Mucosa of descending colon (tissue), 3 donors: ENCODE measurements around the gene MAP4K1. TPM values are rescaled to one million over a fixed set of nuclear protein-coding genes. Genes with fewer than 3 reads are reported as not detected.

Experiments
- ATAC-seq: fragments of 200-7000 bp; cut with Tn5 transposase; one replicate; pipeline ENCODE4 v1.9.1; 2020; ENCODE audit warnings: mild to moderate bottlenecking, moderate library complexity
- DNase-seq, 3 donors: peaks; one replicate each; pipeline ENCODE4 v3.0.0-alpha.2; 2020
- H3K36me3 ChIP-seq: fragments of 200-600 bp; one replicate; pipeline ENCODE4 v1.8.0; 2021; ENCODE audit warnings: low read depth, mild to moderate bottlenecking
- H3K4me1 ChIP-seq: fragments of 200-600 bp; one replicate; pipeline ENCODE4 v1.8.0; 2021; ENCODE audit warnings: low read depth, mild to moderate bottlenecking
- H3K4me3 ChIP-seq: fragments of 200-600 bp; one replicate; pipeline ENCODE4 v1.8.0; 2021; ENCODE audit warnings: mild to moderate bottlenecking
- H3K9me3 ChIP-seq: fragments of 200-600 bp; one replicate; pipeline ENCODE4 v1.8.0; 2021; ENCODE audit warnings: mild to moderate bottlenecking
- CTCF ChIP-seq: fragments of 200-600 bp; IDR thresholded peaks from one replicate; pipeline ENCODE4 v1.8.0; 2022; ENCODE audit warnings: antibody characterized with exemption, mild to moderate bottlenecking
- intact Hi-C, 2 donors: fragments of 100-400 bp; cut with DNase I in 1 of 2; cut with micrococcal nuclease in 1 of 2; formaldehyde crosslinking; loops; one replicate each; pipeline versions ENCODE4 v1.11.0 to v1.11.1; 2022; cut with DNase I, micrococcal nuclease
- total RNA-seq, 3 donors: library from RNA; stranded (reverse); fragmentation: NEBNext Ultra II Directional in 2 of 3; extraction: Animal tissue kit (Norgen Biotek cat#: 25700) in 2 of 3; gene quantifications; one replicate each; pipeline versions ENCODE4 v1.2.1 to v1.2.4, GENCODE V29; 2021 to 2023
- donor health status: DM: no; HTN: no; CAD: no; lungs with moderate emphysema.
- donor health status: DM: no; HTN: no; CAD: no.
- donor health status: DM: no; HTN: yes; CAD: no.

Gene MAP4K1
- total RNA-seq, 3 donors from 2014 or later, result 6.9 to 10.6 (median 7.4) TPM

DNA sequence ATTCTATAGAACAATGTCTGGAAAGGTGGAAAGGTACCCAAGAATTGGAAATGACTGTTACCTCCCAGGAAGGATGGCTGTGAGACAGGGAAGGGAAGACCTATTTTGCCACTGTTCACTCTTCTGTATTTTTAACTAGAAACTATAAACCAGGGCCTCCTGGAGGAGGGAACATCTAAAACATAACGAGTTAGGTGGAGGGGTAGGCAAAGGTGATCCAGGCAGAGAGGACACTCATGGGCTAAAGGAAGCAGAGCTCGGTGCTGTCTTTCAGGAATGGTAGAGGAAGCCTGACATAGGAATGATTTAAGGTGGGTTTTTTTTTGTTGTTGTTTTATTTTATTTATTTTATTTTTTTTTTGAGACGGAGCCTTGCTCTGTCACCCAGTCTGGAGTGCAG lies 7.1 kb upstream of the MAP4K1 start:
- no peak for TF ChIP-seq CTCF
- no peak for DNase-seq
- Histone ChIP-seq H3K4me1 (peaks cover 6% of the 10 kb centered on the region), H3K4me3 (no peak overlapping the region), H3K36me3 (peaks cover 9% of the 10 kb centered on the region), H3K9me3 (no peaks in the 10 kb centered on the region)
- ATAC-seq, result no peak
- intact Hi-C loops, result no loop called here

- DNase-seq (no peak), ATAC-seq (peak; percentile 4)
- Histone ChIP-seq H3K4me3 (peak overlapping the region; percentile 83), H3K9me3 (no peaks in the 10 kb centered on the region), H3K4me1 (peaks cover 8% of the 10 kb centered on the region), H3K36me3 (peaks cover 5% of the 10 kb centered on the region)
- intact Hi-C loops, result no loop called here
- no peak for TF ChIP-seq CTCF
Observed at GRCh38 chr19:38619361-38620174, 1.8 kb upstream of the MAP4K1 start.

DNA sequence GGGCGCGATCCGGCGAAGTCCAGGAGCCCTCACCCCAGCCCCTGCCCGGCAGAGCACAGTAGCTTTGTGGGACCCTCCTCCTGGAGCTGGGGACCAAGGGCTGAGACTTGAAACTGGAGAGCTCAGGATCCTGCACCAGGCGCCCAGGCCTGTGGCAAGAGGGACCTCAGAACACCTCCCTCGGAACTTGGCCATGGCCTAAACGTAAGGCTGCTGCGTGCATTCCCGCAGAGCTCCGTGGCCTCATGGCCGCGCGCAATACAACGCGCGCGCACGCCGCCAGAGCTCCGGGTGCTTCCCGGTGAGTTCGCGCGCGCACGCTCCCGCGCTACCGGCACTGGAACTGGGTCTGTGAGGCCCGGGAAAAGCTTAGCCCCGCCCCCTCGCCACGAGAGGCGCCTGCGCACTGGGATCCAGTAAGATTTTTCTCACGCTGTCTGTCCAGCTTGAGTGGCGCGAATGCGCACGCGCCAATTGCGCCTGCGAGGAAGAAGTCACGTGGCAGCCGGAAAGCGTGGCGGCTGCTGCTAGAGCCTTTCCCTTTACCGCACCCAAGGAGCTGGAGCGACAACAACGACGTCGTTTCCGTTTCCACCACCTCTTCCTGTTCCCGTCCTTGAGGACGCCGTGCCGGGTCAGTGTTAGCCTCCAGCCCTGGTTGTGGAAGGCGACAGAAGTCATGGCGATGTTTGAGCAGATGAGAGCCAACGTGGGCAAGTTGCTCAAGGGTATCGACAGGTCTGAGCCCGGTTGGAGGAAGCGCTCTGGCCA lies 1.0 kb upstream of the MAP4K1 start, which contains the start of gene EIF3K:
TSS of gene EIF3K (plus strand) at position 599 of the 771 bp plus-strand sequence. CDS start at position 680, 81 bp downstream.
- intact Hi-C loops, result no loop called here
- TF ChIP-seq CTCF, result no peak
- peaks cover 2% of the 10 kb centered on the region for H3K36me3 ChIP-seq
- H3K9me3 ChIP-seq, result no peaks in the 10 kb centered on the region
- DNase-seq (peak; percentile 99 to 100 (median 100)), ATAC-seq (peak; percentile 94)
- H3K4me3 ChIP-seq, result peak within 1 kb of the TSS; percentile 83
- H3K4me1 ChIP-seq, result peaks cover 8% of the 10 kb centered on the region

- Histone ChIP-seq H3K36me3 (no peaks in the 10 kb centered on the region), H3K9me3 (no peaks in the 10 kb centered on the region), H3K4me3 (no peak overlapping the region), H3K4me1 (peaks cover 8% of the 10 kb centered on the region)
- DNase-seq (peak in 1 of 3 donors; percentile 42), ATAC-seq (no peak)
- intact Hi-C loops, result no loop called here
- TF ChIP-seq CTCF, result no peak
Observed at GRCh38 chr19:38617283-38617763, 430 bp downstream of the MAP4K1 start.

DNA sequence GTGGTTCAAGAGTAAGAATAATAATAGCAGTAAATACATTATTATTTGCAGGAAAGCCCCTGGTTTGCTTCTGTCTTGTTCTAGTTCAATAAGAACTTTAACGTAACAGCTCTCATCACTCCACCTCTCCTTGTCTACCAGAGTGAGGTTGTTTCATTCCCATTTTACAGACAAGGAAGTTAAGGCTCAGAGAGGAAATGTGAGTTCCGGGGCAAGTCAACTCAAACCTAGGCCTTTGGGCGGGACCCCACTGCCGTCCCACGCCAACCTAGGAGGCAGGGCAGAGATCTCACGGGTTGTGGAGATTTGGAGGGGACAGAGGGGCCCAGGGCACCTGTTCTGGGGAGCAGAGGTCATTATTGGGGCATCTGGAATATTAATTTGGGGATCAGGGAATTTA lies 1.5 kb downstream of the MAP4K1 start:
- Histone ChIP-seq H3K36me3 (no peaks in the 10 kb centered on the region), H3K4me3 (no peak overlapping the region), H3K4me1 (peaks cover 8% of the 10 kb centered on the region), H3K9me3 (no peaks in the 10 kb centered on the region)
- no peak for TF ChIP-seq CTCF
- DNase-seq, result no peak
- ATAC-seq, result no peak
- intact Hi-C loops, result no loop called here
